ENCODE data around the gene SEMA3D. TPM values are rescaled to one million over a fixed set of nuclear protein-coding genes. Genes with fewer than 3 reads are reported as not detected.

The SEMA3D gene
- total and polyA plus RNA-seq, 4 donors: 0.18 to 1.2 (median 0.72) TPM

DNA sequence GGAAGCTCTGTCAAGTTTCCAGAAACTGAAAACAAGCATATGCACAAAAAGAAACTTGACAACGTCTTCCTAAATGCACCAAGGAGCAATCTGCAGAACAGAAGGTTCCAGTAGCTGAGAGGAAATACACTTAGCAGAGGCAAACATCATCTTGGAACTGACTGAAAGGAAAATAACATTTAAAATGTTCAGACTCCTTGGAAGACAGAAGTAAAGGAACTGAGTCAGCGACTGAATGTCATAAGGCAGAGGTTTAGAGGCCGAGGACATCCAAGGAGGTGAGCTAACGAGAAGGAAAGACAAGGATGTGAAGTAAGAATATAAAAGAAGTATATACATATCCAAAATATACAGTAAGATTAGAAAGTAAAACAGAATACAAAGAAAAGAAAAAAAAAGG lies 24.1 kb downstream of the SEMA3D start:
- no peak overlapping the region for H3K4me3 ChIP-seq (ENCODE audit: low read depth in 1 of 3, low read length in 3 of 3)
- no peak overlapping the region for H3K9ac ChIP-seq (ENCODE audit: low read depth in 1 of 2, low read length in 2 of 2)
- TF ChIP-seq FOXA1 (IDR thresholded peaks at IDR 0.05): no peak
- TF ChIP-seq, protein P1, sequence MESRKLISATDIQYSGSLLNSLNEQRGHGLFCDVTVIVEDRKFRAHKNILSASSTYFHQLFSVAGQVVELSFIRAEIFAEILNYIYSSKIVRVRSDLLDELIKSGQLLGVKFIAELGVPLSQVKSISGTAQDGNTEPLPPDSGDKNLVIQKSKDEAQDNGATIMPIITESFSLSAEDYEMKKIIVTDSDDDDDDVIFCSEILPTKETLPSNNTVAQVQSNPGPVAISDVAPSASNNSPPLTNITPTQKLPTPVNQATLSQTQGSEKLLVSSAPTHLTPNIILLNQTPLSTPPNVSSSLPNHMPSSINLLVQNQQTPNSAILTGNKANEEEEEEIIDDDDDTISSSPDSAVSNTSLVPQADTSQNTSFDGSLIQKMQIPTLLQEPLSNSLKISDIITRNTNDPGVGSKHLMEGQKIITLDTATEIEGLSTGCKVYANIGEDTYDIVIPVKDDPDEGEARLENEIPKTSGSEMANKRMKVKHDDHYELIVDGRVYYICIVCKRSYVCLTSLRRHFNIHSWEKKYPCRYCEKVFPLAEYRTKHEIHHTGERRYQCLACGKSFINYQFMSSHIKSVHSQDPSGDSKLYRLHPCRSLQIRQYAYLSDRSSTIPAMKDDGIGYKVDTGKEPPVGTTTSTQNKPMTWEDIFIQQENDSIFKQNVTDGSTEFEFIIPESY (IDR thresholded peaks at IDR 0.05): no peak
- TF ChIP-seq EGR1 (IDR thresholded peaks at IDR 0.05; ENCODE audit: low read depth in 2 of 2): no peak
- no peak for TF ChIP-seq ATF3 (IDR thresholded peaks at IDR 0.05)
- no peak for TF ChIP-seq TAF1 (conservative IDR thresholded peaks at IDR 0.05)
- TF ChIP-seq SP1 (IDR thresholded peaks at IDR 0.05): no peak
- TF ChIP-seq, protein P2, sequence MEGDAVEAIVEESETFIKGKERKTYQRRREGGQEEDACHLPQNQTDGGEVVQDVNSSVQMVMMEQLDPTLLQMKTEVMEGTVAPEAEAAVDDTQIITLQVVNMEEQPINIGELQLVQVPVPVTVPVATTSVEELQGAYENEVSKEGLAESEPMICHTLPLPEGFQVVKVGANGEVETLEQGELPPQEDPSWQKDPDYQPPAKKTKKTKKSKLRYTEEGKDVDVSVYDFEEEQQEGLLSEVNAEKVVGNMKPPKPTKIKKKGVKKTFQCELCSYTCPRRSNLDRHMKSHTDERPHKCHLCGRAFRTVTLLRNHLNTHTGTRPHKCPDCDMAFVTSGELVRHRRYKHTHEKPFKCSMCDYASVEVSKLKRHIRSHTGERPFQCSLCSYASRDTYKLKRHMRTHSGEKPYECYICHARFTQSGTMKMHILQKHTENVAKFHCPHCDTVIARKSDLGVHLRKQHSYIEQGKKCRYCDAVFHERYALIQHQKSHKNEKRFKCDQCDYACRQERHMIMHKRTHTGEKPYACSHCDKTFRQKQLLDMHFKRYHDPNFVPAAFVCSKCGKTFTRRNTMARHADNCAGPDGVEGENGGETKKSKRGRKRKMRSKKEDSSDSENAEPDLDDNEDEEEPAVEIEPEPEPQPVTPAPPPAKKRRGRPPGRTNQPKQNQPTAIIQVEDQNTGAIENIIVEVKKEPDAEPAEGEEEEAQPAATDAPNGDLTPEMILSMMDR (IDR thresholded peaks at IDR 0.05; ENCODE audit: low read depth, low read length, missing input control): no peak
- no peak for TF ChIP-seq GABPA (IDR thresholded peaks at IDR 0.05 in 1 of 2, conservative IDR thresholded peaks at IDR 0.05 in 1 of 2)
- TF ChIP-seq RAD21 (IDR thresholded peaks at IDR 0.05): no peak
- no peak for TF ChIP-seq HNF4A (conservative IDR thresholded peaks at IDR 0.05)
- no peak for TF ChIP-seq YY1 (IDR thresholded peaks at IDR 0.05)
- TF ChIP-seq JUND (IDR thresholded peaks at IDR 0.05): no peak
- no peak for TF ChIP-seq HNF4G (IDR thresholded peaks at IDR 0.05)
- no peak for TF ChIP-seq REST (IDR thresholded peaks at IDR 0.05)
- DNase-seq (ENCODE audit: low spot score): no peak
- H3K27ac ChIP-seq (ENCODE audit: low read depth in 1 of 2, low read length in 2 of 2): no peak overlapping the region
- H3K36me3 ChIP-seq (ENCODE audit: control insufficient read depth in 4 of 4, insufficient read depth in 3 of 4, low read depth in 1 of 4, low read length in 3 of 4): no peaks in the 10 kb centered on the region
- H3K9me3 ChIP-seq (ENCODE audit: control insufficient read depth in 4 of 4, low read length in 3 of 4): no peaks in the 10 kb centered on the region
- WGBS: 65% methylated on average over 4 of the region's 4 CpGs
- H3K27me3 ChIP-seq (ENCODE audit: control insufficient read depth in 4 of 4, insufficient read depth in 4 of 4, low read length in 3 of 4): no peaks in the 10 kb centered on the region
- no peaks in the 10 kb centered on the region for H3K4me1 ChIP-seq (ENCODE audit: control insufficient read depth in 4 of 4, insufficient read depth in 4 of 4, low read length in 3 of 4)

DNA sequence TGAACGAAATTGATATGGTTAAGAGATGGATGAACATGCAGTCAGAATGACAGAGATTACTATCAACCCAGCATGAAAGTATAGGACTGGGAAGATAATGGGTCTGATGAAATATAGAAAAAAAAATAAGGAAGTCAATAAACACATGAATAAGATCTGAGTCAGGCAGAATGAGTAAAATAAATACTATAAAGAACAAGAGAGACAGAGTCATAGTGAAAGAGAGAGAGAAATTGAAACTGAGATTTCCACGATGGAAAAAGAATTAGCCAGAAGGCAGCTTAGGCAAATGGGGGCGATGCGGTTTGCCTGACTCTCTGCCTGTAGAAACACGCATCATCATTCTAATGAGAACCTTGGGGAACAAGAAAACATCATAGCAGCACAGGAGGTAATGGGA lies 26.6 kb downstream of the SEMA3D start:
- no peak for DNase-seq (ENCODE audit: low spot score)
- no peaks in the 10 kb centered on the region for H3K9me3 ChIP-seq (ENCODE audit: control insufficient read depth in 4 of 4, low read length in 3 of 4)
- WGBS: 73% methylated on average over 5 of the region's 5 CpGs
- H3K27ac ChIP-seq (ENCODE audit: low read depth in 1 of 2, low read length in 2 of 2): no peak overlapping the region
- no peak overlapping the region for H3K9ac ChIP-seq (ENCODE audit: low read depth in 1 of 2, low read length in 2 of 2)
- no peaks in the 10 kb centered on the region for H3K36me3 ChIP-seq (ENCODE audit: control insufficient read depth in 4 of 4, insufficient read depth in 3 of 4, low read depth in 1 of 4, low read length in 3 of 4)
- H3K4me3 ChIP-seq (ENCODE audit: low read depth in 1 of 3, low read length in 3 of 3): no peak overlapping the region
- H3K4me1 ChIP-seq (ENCODE audit: control insufficient read depth in 4 of 4, insufficient read depth in 4 of 4, low read length in 3 of 4): no peaks in the 10 kb centered on the region
- H3K27me3 ChIP-seq (ENCODE audit: control insufficient read depth in 4 of 4, insufficient read depth in 4 of 4, low read length in 3 of 4): no peaks in the 10 kb centered on the region
- TF ChIP-seq HNF4A (conservative IDR thresholded peaks at IDR 0.05): no peak
- TF ChIP-seq FOXA1 (IDR thresholded peaks at IDR 0.05): no peak
- no peak for TF ChIP-seq HNF4G (IDR thresholded peaks at IDR 0.05)
- TF ChIP-seq EGR1 (IDR thresholded peaks at IDR 0.05; ENCODE audit: low read depth in 2 of 2): no peak
- TF ChIP-seq TAF1 (conservative IDR thresholded peaks at IDR 0.05): no peak
- no peak for TF ChIP-seq GABPA (IDR thresholded peaks at IDR 0.05 in 1 of 2, conservative IDR thresholded peaks at IDR 0.05 in 1 of 2)
- no peak for TF ChIP-seq NR2F2 (IDR thresholded peaks at IDR 0.05)
- TF ChIP-seq RXRA (IDR thresholded peaks at IDR 0.05): no peak
- no peak for TF ChIP-seq MAX (IDR thresholded peaks at IDR 0.05)
- TF ChIP-seq ATF3 (IDR thresholded peaks at IDR 0.05): no peak
- TF ChIP-seq, protein P2 (IDR thresholded peaks at IDR 0.05; ENCODE audit: low read depth, low read length, missing input control): no peak

Data from liver (tissue), 9 donors.